ENCODE data around the gene CHERP.

DNA sequence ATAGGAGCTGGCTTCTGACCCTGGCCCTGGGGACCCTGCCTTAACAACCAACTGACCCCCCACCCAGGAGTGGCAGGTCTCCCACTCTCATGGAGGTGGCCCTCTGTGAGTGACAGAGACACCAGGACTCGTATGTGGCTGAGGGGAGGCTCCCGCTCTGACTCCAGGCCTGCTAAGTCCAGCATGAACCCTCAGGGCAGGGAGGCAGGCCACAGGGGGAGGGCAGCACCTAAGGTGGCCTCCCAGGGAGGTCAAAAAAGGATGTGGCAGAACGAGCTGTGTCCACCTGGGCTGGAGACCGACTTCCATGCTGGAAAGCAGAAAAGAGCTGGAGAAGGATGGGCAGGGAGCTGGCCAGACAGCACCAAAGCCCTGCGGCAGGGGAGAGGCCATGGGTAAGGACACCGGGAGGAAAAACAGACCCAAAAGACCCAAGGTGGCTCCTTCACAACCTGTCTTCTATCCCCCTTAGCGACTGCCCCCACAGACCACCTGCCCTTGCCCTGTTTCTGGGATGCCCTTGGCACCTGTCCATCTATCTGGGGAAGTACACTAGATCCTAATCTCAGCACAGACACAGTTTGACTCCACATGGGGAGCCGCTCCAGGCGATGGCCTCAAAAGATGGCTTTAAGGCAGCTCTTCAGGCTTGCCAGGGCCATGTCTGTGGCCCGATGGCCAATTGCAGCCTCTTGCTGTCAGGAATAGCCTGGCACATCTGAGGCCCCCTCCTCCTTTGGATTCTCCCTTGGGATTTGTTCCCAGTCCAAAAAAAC lies 40.4 kb upstream of the CHERP start:
- TF ChIP-seq, protein P1, sequence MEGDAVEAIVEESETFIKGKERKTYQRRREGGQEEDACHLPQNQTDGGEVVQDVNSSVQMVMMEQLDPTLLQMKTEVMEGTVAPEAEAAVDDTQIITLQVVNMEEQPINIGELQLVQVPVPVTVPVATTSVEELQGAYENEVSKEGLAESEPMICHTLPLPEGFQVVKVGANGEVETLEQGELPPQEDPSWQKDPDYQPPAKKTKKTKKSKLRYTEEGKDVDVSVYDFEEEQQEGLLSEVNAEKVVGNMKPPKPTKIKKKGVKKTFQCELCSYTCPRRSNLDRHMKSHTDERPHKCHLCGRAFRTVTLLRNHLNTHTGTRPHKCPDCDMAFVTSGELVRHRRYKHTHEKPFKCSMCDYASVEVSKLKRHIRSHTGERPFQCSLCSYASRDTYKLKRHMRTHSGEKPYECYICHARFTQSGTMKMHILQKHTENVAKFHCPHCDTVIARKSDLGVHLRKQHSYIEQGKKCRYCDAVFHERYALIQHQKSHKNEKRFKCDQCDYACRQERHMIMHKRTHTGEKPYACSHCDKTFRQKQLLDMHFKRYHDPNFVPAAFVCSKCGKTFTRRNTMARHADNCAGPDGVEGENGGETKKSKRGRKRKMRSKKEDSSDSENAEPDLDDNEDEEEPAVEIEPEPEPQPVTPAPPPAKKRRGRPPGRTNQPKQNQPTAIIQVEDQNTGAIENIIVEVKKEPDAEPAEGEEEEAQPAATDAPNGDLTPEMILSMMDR (conservative IDR thresholded peaks at IDR 0.05; ENCODE audit: low read depth, low read length) = no peak
- TF ChIP-seq EZH2 (IDR thresholded peaks at IDR 0.05; ENCODE audit: low read length, unreplicated experiment) = no peak
- no peak for TF ChIP-seq EZH2phosphoT487 (IDR thresholded peaks at IDR 0.05; ENCODE audit: borderline replicate concordance, low read length)

Data from PC-3 (cell line).